HG03280 (cell line): ENCODE measurements around the gene P3H2.
"Not testable (repeated sequence)": the region's sequence is repeated elsewhere in the genome, so short reads cannot be mapped to it uniquely, and the experiment has no call there.

Source experiments
- ATAC-seq: cut with Tn5 transposase; IDR thresholded peaks from one replicate; pipeline ENCODE4 v1.9.1; 2021; ENCODE audit warnings: mild to moderate bottlenecking, moderate library complexity; ENCODE audit not compliant: unreplicated experiment

Gene P3H2

GRCh38 chr3:190086191-190086590 is 34.5 kb downstream of the P3H2 start:
- ATAC-seq: peak; percentile 81

DNA sequence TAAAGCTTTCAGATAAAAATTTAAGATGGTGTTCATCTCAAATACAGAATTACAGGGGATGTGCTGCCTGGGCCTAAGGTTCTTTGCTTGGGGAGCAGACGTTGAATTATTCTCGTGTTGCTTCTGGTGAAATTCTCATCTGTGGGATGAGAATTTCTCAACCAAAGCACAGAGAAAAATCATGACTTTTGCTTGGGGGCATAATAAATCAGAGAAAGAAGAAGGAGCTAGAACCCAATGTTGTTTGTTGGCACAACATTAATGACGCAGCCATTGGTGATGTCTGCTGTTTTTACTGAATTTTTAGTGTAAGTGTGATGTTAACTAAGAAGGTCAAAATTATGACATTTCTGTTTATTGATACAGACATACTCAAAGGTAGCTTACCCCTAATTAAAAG is 35.7 kb downstream of the P3H2 start:
- ATAC-seq: no peak

DNA sequence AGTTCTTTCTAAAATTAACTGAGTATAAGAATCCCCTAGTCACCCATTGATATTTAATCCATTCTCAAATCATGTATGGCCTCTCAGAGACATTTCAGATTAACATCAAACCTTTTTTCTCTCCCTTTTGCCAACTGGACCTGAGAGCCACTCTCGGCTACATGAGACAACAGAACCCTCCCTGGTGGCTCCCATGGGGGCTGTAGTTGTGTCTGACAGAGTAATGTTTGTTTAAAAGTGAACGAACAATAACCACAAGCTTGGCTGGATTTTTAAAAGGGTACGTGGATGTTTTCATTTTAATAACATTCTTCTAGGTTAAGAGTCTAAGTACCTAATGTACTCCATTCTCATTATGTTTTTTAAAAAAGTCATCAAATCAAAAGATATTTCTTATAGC is 37.1 kb downstream of the P3H2 start:
- no peak for ATAC-seq

GRCh38 chr3:190081389-190081788 is 39.3 kb downstream of the P3H2 start:
- no peak for ATAC-seq

GRCh38 chr3:190079173-190079572 is 41.5 kb downstream of the P3H2 start:
- ATAC-seq: not testable (repeated sequence)

GRCh38 chr3:190077395-190078045 is 43.2 kb downstream of the P3H2 start:
- no peak for ATAC-seq

GRCh38 chr3:190076601-190077394 is 43.9 kb downstream of the P3H2 start:
- ATAC-seq: no peak

GRCh38 chr3:190076136-190076535 is 44.6 kb downstream of the P3H2 start:
- no peak for ATAC-seq

DNA sequence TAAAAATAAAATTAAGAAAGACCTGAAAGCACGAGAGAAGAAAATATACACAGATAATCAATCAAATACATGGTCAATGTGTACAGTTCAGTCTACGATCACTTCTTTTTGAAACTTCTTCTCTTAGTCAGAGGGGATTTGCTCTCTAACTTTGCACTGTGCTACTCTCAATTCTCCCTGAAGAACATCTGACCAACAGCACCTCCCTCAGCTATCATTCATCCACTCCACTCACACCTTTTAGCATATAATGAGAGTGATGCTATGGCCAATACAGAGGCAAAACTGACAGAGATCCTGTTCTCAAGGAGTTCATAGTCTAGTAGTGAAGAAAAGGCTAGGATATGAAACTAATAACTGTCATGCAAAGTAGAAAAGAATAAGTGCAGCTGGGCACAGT is 45.9 kb downstream of the P3H2 start:
- no peak for ATAC-seq

DNA sequence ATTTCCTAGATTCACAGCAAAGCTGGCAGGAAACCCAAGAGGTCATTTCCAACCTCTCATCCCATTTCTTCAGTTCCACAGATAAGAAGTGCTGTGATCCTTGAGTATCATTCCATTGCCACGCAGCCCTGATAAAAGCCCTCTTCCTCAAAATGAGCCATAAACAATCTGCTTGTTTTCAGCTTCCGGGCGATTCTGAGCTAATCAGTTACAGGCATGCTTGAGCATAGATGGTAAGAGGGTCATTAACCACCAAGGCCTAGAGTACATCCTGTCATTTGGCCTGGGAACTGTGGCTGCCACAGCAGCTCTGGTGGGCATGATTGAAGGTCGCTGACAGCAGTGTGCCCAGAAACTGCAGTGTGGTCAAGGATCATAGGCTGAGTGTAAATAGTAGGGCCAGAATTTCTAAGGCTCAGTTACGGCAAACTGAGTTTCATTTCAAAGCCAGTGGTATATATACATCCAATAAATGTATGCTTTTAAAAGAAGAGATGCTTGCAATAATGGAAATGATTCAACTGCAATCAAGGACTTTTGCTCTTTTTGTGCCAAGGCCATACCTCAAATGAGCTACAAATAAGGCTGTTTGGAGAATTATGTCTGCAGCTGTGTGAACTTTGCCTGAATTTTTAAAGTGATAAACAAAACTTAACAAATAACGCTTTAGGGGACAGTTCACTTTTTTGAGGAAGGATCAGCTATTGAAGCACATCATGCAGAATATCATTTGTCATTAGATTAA is 47.3 kb downstream of the P3H2 start:
- no peak for ATAC-seq

DNA sequence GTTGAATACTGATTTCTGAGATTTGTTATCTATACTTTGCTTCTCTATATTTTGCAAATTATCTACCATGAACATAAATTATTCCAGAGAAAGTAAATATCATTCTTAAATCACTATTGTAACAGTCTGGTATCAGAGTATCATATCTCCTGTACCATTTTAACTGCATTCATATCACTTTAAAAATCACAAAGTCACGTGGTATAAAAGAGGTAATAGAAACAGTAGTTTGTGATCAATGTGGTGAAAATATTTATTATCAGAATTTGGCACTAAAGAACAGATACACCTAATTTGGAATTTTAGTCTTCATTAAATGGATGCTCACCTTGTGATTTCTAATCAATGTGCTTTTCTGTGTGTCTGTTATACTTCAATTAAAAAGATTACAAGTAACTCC is 47.8 kb downstream of the P3H2 start:
- ATAC-seq: no peak

DNA sequence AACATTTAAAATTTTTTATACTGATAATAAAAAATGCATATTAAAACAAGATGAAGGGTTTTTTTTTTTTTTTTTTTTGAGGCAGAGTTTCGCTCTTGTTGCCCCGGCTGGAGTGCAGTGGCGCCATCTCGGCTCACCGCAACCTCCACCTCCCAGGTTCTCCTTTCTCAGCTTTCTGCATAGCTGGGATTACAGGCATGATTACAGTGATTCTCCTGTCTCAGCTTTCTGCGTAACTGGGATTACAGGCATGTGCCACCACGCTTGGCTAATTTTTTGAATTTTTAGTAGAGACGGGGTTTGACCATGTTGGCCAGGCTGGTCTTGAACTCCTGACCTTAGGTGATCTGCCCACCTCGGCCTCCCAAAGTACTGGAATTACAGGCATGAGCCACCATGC is 48.8 kb downstream of the P3H2 start:
- ATAC-seq: not testable (repeated sequence)

DNA sequence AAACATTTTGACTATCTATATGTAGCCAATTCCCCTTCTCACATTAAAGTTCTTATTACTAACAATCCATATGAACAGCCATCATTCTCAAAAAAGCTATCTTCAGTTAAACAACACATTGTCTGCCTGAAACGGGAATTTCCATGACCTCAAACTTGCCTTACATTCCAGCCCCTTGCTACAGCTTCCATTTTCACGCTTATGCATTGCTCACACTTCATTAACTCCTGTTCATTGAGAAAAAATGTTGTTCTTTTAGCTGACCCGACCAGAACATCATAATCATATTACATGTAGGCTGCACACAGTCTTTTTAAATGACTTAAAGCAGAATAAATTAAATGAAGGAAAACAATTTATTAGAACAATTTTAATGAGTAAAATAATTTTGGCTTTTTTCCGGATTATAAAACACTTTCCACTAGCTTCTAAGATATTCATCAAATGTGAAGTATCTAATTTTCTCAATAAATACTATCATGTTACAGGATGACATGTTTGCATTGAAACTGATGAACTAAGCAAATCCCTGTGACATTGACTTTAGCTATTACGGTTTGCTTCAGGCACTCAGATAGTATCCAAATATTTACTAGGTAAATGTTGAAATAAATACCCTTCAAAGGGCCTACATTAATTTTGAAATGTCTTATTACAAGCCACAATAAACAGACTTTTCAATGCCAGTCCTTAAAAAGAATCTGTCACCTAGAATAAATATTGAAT is 49.9 kb downstream of the P3H2 start:
- no peak for ATAC-seq

- no peak for ATAC-seq
Measured at GRCh38 chr3:190065204-190065603, 55.5 kb downstream of the P3H2 start.

DNA sequence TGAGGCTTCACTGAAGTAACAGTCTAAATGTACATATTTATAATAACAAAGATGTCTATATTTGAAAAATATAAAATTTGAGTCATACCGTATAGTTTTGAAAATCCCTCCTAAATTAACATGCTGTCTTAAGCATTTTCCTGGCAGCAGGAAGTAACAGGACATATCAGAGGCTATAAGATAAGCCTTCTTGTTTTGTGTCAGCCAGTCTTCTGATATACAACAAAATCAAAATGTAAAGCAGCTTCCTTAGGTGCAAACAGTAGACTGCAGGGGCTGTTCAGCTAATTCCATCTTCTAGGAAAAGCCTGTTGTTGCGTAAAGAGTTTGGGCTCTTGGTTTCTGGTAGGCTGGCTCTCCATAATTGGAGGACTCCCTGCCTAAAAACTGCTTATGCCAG is 56.0 kb downstream of the P3H2 start:
- ATAC-seq: no peak

DNA sequence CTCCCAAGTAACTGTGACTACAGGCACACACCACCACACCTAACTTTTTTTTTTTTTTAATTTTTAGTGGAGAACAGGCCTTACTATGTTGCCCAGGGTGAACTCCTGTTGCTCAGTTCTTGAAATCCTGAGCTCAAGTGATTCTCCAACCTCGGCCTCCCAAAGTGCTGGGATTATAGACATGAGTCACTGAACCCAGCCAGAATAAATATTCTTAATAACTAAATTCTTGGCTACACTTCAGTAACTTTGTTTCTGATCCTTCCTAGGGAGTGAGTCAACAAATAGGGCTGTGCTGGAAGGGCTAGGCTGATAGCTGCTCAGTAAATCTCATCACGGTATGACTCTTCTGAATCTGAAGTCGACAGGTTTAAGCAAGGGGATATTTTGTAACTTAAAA is 56.6 kb downstream of the P3H2 start:
- ATAC-seq: no peak

DNA sequence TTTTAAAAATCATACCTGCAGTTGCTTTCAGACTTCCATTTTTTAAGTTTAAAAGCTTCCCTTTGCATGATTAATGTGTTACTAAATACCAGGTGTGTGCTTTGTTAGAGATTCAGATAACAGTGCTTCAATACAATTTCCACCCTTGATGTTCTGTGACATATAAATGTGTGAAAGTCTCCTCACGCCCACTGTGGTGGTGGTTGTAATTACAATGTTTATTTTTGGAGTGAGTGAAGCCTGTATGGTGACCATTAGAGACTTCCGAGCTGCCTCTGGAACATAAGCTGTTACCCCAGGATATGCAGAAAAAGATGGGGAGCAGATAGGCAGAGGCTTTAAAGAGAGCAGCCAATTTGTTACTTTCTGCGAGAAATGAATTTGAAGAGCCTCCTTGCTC is 57.2 kb downstream of the P3H2 start:
- no peak for ATAC-seq

GRCh38 chr3:190060192-190060775 is 60.4 kb downstream of the P3H2 start:
- ATAC-seq: no peak

GRCh38 chr3:190059242-190059590 is 61.5 kb downstream of the P3H2 start:
- no peak for ATAC-seq

GRCh38 chr3:190058521-190059241 is 62.0 kb downstream of the P3H2 start:
- no peak for ATAC-seq
